Activated T-helper 1 cell treated with Interleukin-2 at 50 U/mL for 16 hours (primary cell): ENCODE measurements around the gene ALDH4A1.
"Not testable (repeated sequence)": the region's sequence is repeated elsewhere in the genome, so short reads cannot be mapped to it uniquely, and the experiment has no call there.

Experiments
- DNase-seq: peaks from one replicate; pipeline ENCODE4 v3.0.0-alpha.2; 2020; ENCODE audit warnings: low read depth

The ALDH4A1 gene

DNA sequence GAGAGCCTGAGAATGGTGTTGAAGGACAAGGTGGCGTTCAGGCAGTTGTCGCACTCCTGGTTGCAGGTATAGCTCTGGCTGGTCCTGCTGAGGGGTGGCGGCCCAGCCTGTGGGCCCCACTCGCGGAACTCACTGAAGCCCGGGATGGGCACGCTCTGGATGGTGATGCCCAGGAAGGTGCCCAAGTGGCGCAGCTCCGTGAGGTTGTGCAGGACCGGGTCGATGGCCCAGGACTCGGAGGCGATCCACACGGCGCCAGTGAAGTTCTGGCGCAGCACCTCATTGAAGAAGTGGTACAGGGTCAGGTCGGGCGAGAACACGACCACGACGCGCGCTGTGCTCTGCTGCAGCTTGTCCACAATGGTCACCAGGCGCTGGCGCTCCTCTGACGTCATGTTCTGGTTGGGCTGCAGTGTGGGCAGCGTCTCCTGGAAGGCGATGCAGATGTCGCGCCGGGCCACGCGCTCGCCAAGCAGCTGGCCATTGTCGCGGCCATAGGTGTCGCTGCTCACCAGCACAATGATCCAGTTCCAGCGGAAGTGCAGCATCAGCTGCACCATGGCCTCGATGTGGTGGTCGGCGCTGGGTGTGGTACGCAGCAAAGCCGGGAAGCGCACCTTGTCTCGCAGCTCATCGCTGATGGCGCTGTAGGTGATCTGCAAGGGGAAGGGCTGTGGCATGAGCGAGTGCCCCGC lies 47.9 kb downstream of the ALDH4A1 start:
- DNase-seq, result no peak

DNA sequence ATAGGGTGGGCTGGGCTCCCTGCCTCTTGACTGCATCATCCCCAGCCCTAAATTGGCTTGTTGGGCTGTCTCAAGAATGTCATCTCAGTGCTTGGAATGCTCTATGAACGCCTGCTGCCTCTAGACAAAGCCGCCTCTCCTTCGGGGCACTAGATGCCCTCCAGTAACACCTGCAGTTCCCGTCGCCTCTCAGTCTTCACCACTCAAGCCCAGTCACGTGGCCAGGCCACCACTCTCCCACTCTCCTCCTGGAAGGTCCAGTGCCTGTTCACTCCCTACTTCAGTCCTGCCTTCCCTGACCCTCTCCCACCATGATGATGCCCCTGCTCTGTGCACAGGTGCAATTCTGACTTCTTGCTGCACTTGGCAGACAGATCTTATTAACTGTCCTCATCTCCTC lies 49.9 kb downstream of the ALDH4A1 start:
- DNase-seq, result no peak

DNA sequence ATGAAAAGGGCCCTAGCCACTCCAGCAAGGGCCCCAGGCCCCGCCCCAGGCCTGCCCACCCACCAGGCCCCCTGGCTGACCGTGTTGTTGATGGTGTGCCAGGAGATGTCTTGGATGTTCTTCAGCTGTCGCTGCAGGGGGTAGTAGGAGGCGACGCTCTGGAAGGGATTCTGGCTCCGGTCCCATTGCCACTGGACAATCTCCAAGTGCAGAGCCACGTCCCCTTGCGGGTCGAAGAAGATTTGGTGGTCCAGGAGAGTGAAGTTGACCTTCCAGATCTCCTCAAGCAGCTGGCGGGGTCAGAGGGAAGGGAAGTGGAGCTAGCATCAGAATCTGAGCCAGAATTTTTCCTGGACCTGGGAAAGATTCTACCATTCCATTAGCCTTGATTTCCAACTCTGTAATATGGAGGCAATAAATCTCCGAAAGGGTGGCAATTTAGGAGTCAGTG lies 53.1 kb downstream of the ALDH4A1 start:
- DNase-seq, result no peak

DNA sequence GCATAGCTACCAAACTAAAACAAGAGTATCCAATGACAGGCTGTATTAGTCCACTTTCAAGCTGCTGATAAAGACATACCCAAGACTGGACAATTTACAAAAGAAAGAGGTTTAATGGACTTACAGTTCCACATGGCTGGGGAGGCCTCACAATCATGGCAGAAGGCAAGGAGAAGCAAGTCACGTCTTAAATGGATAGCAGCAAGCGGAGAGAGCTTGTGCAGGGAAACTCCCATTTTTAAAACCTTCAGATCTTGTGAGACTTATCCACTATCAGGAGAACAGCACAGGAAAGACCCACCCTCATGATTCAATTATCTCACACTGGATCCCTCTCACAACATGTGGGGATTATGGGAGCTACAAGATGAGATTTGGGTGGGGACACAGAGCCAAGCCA lies 54.6 kb downstream of the ALDH4A1 start:
- not testable (repeated sequence) for DNase-seq

DNA sequence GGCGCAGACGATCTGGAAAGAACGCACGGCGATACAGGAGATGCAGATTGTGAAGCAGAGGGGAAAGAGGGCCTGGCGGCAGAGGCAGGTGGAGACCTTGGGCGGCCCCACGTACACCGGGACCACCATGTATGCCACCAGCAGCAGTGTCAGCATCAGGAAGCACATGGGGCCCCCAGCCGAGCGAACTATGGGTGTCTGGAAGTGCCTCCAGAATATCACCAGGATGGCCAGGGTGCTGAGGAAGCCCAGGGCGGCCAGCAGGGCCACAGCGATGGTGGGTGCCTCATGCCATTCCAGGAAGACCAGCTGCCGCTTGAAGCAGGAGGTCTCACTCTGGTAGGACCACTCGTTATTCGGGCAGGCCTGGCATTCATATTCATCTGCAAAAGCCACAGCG lies 62.2 kb downstream of the ALDH4A1 start:
- DNase-seq, result no peak

DNA sequence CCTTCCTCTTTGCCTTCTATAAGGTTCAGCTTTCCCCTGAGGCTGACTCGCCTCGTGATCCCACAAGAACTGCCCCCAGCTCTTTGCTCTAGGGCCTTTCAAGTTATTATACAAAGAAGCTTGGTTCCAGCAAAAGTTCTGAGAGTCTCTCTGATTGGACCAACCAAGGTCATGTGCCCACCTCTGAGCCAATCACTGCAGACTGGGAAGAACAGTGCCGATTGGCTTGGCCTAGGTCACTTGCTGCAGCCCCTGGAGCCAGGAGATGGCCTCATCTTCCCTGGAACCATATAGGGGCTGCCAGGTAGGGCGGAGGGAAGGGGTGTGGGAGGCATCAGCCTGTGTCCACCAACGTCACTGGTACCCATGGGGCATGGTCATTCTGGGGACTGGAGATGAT lies 65.7 kb downstream of the ALDH4A1 start:
- DNase-seq, result no peak

DNA sequence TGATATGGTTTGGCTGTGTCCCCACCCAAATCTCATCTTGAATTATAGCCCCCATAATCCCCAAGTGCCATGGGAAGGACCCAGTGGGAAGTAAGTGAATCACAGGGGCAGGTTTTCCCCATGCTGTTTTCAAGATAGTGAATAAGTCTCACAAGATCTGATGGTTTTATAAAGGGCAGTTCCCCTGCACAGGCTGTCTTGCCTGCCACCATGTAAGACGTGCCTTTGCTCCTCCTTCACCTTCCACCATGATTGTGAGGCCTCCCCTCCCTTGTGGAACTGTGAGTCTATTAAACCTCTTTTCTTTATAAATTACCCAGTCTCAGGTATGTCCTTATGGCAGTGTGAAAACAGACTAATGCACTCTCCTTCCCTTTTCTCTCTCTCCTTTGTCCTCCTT lies 70.0 kb downstream of the ALDH4A1 start:
- not testable (repeated sequence) for DNase-seq

DNA sequence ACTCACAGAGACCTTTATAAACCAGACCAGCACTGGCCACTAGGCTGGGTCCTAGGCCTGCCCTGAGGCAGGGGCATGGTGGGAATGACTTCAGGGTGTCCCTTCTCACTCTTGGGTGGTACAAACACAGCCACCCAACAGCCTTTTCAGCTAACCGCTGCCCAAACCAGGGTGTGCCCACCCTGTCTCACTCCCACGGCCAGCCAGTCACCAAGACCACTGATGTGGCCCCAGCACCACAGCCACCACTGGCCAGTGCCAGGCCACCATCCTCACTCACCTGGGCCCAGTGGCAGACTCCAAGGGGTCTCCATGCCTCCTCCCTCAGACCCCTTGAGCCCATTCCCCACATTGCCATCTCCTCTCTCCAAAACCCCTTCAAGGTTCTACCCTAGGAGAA lies 70.7 kb downstream of the ALDH4A1 start:
- no peak for DNase-seq

DNA sequence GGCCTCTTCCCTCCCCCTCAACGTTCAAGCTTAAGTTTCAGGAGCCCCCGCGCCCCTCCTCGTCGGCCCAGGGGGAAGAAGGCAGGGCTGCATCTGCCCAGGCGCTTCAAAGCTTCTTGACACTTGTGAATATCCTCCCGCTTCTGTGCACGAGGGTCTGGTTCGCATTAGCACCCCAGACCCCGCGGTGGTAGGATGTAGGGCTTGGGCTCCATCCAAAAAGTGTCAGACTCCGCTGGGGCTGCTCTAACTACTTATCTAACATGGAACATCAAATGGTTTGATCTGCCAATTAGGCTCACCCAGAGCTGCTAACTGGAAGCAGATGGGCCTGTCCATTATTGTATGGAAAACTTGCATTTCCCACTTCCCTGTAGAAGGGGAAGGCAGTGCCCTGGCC lies 71.8 kb downstream of the ALDH4A1 start:
- DNase-seq, result no peak

DNA sequence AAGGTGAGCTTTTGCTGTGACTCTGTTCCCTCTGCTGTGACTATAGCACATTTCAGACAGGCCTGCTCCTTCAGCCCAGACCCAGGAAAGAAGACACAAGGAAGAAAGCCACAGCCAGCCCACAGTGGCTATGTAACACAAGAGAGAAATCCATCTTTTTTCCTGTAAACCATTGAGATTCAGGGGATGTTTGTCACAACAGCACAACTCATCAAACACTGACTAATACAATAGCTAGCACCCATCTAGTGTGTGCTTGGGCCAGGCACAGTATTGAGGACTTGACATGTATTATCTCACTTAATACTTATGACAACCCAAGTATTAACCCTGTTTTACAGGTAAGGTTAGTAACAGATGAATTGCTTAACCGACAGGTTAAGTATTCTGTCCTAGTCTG lies 72.7 kb downstream of the ALDH4A1 start:
- no peak for DNase-seq

DNA sequence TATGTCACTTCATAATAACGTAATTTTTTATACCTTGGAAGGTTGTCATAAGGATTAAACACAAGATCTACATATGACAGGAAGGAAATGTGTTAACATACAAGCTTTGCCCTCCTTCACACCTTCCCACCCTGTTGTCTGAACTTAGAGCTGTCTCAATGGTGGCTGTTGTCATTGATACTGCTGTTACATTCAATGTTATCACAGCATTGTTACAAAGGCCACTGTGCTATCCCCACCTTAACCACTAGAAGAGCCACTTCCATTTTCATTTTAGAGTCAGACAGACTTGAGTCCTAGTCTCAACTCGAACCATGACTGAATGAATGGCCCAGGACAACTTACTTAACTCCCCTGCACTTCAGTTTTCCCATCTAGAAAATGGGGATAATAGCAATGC lies 74.1 kb downstream of the ALDH4A1 start:
- DNase-seq, result no peak

DNA sequence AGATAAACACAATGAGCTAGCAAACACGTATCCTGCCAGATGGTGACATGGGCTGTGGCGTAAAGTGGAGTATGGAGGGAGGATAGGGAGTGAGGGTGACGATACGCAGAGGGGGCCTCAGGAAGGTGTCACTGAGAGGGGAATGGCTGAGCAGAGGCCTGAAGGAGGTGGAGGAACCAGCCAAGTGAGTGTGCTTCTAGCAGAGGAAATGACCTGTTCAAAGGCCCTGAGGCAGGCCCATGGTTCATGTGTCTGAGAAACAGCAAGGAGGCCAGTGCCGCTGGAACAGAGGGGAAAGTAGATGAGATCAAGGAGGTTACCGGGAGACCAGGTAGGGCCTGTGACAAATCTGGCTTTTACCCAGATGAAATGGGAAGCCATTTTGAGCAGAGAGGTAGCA lies 78.9 kb downstream of the ALDH4A1 start:
- DNase-seq, result no peak
